22Rv1 (cell line): ENCODE measurements around the gene TMEM30A.
A peak's percentile ranks its signal among the peaks of the same experiment; 100 is the strongest.

Source experiments
- H3K27ac ChIP-seq: fragments of 450-650 bp; 2 replicates; pipeline ENCODE4 v1.5.1; 2017
- CTCF ChIP-seq: fragments of 450-650 bp; IDR thresholded peaks from 2 replicates; pipeline ENCODE4 v1.5.1; 2017; ENCODE audit warnings: mild to moderate bottlenecking
- ZFX ChIP-seq: fragments of 450-650 bp; IDR thresholded peaks from 2 replicates; pipeline ENCODE4 v1.6.1; 2017; ENCODE audit warnings: antibody characterized with exemption, borderline replicate concordance

Gene TMEM30A

GRCh38 chr6:75215291-75215690 is 69.3 kb downstream of the TMEM30A start:
- TF ChIP-seq CTCF (no peak), ZFX (no peak)

GRCh38 chr6:75213732-75214131 is 70.9 kb downstream of the TMEM30A start:
- TF ChIP-seq ZFX (no peak), CTCF (no peak)
- no peak overlapping the region for H3K27ac ChIP-seq

More at GRCh38 chr6:75215291-75215690, 69.3 kb downstream of the TMEM30A start:
- H3K27ac ChIP-seq, result no peak overlapping the region

DNA sequence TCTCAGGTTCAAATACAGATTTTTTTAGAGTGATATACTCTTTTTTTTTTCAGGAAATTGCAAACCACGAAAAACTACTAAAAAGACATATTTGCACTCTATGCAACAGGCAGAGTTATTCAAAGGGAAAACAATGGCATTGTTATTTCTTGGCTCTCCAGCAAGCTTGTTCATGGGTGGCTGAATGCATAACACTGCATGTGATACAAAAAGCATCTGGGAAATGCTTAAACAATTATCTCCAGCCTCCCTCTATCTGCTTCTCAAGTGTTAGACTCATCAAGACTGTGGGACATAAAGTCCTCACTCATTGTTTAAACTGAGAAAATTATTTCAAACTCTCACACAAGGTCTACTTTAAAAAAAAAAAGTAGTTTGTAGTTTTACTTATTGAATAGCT is 71.5 kb downstream of the TMEM30A start:
- TF ChIP-seq CTCF, result no peak
- TF ChIP-seq ZFX, result no peak
- no peak overlapping the region for H3K27ac ChIP-seq

DNA sequence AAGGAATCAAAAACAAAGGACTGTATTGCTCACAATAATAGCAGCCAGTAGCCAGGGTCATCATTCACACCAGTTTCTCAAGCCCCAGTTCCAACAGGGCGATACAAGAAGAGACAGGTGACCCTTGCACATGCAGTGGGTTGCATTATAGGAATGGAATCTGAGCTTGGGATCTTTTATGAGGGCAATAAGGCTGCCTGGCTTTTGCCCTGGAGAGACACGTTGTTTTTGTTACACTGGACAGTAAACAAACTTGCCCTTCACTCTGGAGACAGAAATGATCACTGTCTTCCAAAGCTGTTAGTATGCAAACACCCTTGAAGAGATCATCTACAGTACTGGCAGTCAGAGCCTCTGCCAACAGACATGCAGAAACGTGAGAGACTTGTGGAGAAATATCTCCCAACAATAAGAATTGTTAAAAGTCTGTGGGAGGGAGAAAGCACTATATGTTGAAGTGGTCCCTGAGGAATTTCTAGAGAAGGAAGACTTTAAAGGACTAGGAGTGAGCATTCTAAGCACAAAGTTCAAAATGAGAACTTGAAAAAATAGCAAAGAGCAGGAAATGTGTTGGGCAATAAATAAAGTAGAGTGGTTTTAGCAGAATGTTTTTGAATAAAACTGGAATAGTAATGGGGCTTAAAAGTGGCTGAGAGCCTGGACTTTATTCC is 72.5 kb downstream of the TMEM30A start:
- TF ChIP-seq ZFX (no peak), CTCF (no peak)
- no peak overlapping the region for H3K27ac ChIP-seq

- TF ChIP-seq CTCF (peak; percentile 88), ZFX (no peak)
- H3K27ac ChIP-seq, result no peak overlapping the region
Observed at GRCh38 chr6:75210885-75211739, 73.5 kb downstream of the TMEM30A start.

GRCh38 chr6:75209184-75209723 is 75.3 kb downstream of the TMEM30A start:
- H3K27ac ChIP-seq, result no peak overlapping the region
- peak; percentile 65 for TF ChIP-seq CTCF
- no peak for TF ChIP-seq ZFX
